WERI-Rb-1 (cell line): ENCODE data around the gene BICD2.
A peak's percentile ranks its signal among the peaks of the same experiment; 100 is the strongest.

Source experiments
- DNase-seq: peaks from one replicate; pipeline ENCODE4 v3.0.0-alpha.2; 2020
- H3K27ac ChIP-seq: fragments of 250-450 bp; sonication (Bioruptor Pico); 2 replicates; pipeline ENCODE4 v1.5.1; 2020; ENCODE audit warnings: mild to moderate bottlenecking, moderate library complexity
- H3K27me3 ChIP-seq: fragments of 250-450 bp; sonication (Bioruptor Pico); 2 replicates; pipeline ENCODE4 v1.5.1; 2021; ENCODE audit warnings: mild to moderate bottlenecking, low read depth, moderate library complexity; ENCODE audit not compliant: insufficient read depth, severe bottlenecking
- H3K36me3 ChIP-seq: fragments of 250-450 bp; sonication (Bioruptor Pico); 2 replicates; pipeline ENCODE4 v1.5.1; 2020; ENCODE audit warnings: mild to moderate bottlenecking, moderate library complexity
- H3K4me3 ChIP-seq: 2 replicates; pipeline ENCODE4 v1.5.1; 2011; ENCODE audit warnings: low read depth, mild to moderate bottlenecking, control low read depth, low read length
- H3K9me3 ChIP-seq: fragments of 250-450 bp; sonication (Bioruptor Pico); 2 replicates; pipeline ENCODE4 v1.5.1; 2021; ENCODE audit warnings: mild to moderate bottlenecking, moderate library complexity; ENCODE audit not compliant: severe bottlenecking
- CTCF ChIP-seq: IDR thresholded peaks from 2 replicates; pipeline ENCODE4 v1.5.1; 2011; ENCODE audit warnings: low read depth, mild to moderate bottlenecking, control low read depth, inconsistent platforms, low read length

BICD2 gene

GRCh38 chr9:92737216-92737606, 27.4 kb downstream of the BICD2 start:
- no peaks in the 10 kb centered on the region for H3K27me3 ChIP-seq
- TF ChIP-seq CTCF: no peak
- H3K27ac ChIP-seq: no peak overlapping the region
- no peaks in the 10 kb centered on the region for H3K9me3 ChIP-seq
- DNase-seq: no peak
- H3K36me3 ChIP-seq: no peaks in the 10 kb centered on the region
- no peak overlapping the region for H3K4me3 ChIP-seq

- Histone ChIP-seq H3K9me3 (no peaks in the 10 kb centered on the region), H3K36me3 (no peaks in the 10 kb centered on the region), H3K4me3 (no peak overlapping the region), H3K27ac (no peak overlapping the region), H3K27me3 (no peaks in the 10 kb centered on the region)
- no peak for DNase-seq
- no peak for TF ChIP-seq CTCF
Measured at GRCh38 chr9:92736563-92737215, 27.9 kb downstream of the BICD2 start.

- no peak overlapping the region for H3K4me3 ChIP-seq
- H3K36me3 ChIP-seq: no peaks in the 10 kb centered on the region
- DNase-seq: no peak
- no peaks in the 10 kb centered on the region for H3K27me3 ChIP-seq
- no peak for TF ChIP-seq CTCF
- no peak overlapping the region for H3K27ac ChIP-seq
- no peaks in the 10 kb centered on the region for H3K9me3 ChIP-seq
Measured at GRCh38 chr9:92735636-92736562, 28.7 kb downstream of the BICD2 start.

- no peak overlapping the region for H3K4me3 ChIP-seq
- no peaks in the 10 kb centered on the region for H3K27me3 ChIP-seq
- H3K36me3 ChIP-seq: no peaks in the 10 kb centered on the region
- no peaks in the 10 kb centered on the region for H3K9me3 ChIP-seq
- TF ChIP-seq CTCF: no peak
- no peak for DNase-seq
- H3K27ac ChIP-seq: no peak overlapping the region
Measured at GRCh38 chr9:92734931-92735635, 29.6 kb downstream of the BICD2 start.

- Histone ChIP-seq H3K27me3 (no peaks in the 10 kb centered on the region), H3K4me3 (no peak overlapping the region), H3K36me3 (peaks cover 30% of the 10 kb centered on the region), H3K9me3 (no peaks in the 10 kb centered on the region), H3K27ac (peak overlapping the region; percentile 90; the same call in 1 of the 2 replicates)
- DNase-seq: no peak
- TF ChIP-seq CTCF: no peak
Measured at GRCh38 chr9:92730897-92731296, 33.7 kb downstream of the BICD2 start.
